GM19023 (cell line): ENCODE data around the gene TSC22D3.

Experiments
- ATAC-seq: cut with Tn5 transposase; IDR thresholded peaks from one replicate; pipeline ENCODE4 v1.9.1; 2021; ENCODE audit warnings: mild to moderate bottlenecking, moderate library complexity; ENCODE audit not compliant: unreplicated experiment

TSC22D3 gene

DNA sequence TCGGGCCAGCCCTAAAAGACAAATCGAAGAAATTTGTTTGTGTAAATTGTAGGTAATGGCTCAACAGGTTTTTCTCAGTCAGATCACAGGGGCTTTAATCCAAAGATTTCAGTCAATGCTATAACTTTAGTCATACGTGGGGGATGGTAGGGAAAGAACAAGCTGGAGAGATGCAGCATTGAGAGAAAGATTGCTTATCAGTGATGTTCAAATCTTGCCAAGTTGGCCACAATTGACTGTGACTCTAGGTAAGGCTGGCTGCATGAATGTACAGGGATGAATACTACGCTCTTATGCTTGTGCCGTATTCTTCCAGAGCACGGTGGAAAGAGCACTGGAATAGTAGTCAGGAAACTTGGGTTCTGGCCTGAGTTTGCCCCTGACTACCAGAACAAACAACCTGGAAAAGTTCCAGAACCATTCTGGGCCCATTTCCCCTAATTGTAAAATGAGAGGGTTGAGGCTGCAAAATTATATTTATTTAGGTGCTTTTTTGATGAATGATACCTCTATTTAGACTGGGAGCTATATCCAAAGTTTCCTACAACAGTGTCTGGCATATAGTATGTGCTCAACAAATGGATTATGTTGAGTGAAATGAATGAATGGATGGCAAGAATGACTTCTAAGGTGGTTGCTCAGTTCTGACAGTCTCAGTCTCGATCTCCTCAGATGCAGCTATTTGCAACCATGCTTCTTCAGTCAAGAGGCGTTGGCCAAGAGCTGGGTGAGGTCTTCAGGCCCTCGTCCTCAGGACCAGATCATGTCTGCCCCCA lies 44.4 kb downstream of the TSC22D3 start:
- no peak for ATAC-seq

DNA sequence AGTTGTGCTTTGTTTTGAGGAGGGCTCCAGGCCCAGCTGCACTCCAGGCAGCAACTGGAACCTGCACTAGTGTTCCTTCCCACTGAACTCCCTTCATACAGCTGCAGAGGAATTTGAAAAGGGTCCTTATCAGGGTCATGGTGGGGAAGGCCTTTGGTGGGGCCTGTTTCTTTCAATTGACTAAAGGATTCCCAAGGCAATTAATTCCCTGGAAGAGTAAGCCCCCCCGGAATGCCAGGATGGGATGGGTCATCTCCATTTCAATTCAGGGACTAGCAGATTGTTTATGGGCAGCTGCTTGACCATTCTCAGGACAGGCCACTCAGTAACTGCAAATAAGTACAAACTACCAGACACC lies 45.3 kb downstream of the TSC22D3 start:
- ATAC-seq = no peak

- ATAC-seq = peak; percentile 92
These were observed 45.9 kb downstream of the TSC22D3 start for GRCh38 chrX:107729558-107730297.

- no peak for ATAC-seq
These were observed 47.1 kb downstream of the TSC22D3 start for GRCh38 chrX:107728371-107729099.

DNA sequence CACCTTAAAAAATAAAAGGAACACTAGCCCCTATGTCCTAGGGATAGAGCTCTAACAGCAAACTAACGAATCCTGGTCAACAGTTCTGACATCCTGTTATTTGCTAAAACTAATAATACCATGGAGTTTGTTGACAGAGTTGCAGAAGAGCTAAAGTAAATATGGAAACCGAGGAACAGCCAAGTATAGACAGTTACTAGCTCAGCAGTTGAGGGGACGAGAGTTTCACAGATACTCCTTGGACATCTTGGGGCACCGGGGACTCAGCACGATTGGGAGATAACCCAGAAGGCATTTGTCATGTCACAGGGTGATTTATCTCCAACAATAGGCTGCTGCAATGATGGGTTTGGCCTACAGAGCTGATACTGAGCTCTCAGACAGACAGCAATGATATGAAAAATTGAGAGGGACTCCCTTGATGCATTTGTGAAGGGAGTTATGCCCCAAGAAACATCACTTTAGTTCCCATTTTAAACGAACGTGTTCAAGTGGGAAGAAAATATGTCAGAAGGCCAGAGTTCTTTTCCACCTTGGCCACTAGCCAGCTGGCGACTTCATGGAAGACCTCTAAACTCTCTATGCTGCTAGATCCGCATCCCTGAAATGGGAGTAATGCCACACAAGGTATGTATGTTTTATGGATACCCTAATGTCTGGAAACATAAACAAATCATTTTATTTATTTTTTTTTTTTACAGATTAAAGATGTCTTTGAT lies 48.6 kb downstream of the TSC22D3 start:
- no peak for ATAC-seq

GRCh38 chrX:107725761-107726555 lies 49.6 kb downstream of the TSC22D3 start:
- ATAC-seq = no peak

- ATAC-seq = no peak
These were observed 50.9 kb downstream of the TSC22D3 start for GRCh38 chrX:107724653-107725052.

DNA sequence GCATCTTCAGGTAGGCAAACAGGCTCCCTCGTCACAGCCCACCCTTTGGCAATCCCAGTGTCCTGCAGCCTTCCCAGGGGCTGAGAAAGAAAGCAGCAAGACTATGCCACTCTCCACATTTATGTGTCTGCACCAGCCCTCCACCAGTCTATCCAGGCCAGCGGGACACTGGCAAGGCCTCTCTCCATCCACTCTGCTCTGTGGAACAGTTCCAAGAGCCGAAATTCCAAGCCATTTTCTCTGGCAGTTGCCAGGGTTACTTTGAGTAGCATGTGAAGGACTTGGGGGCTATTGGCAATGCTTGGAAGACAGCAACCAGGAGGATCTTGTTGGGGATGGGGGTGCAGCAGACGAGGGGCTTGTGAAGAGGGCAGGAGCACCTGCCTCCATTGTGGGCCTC lies 52.1 kb downstream of the TSC22D3 start:
- no peak for ATAC-seq

GRCh38 chrX:107721966-107722707 lies 53.5 kb downstream of the TSC22D3 start:
- ATAC-seq = no peak

GRCh38 chrX:107721318-107721717 lies 54.3 kb downstream of the TSC22D3 start:
- peak; percentile 45 for ATAC-seq

DNA sequence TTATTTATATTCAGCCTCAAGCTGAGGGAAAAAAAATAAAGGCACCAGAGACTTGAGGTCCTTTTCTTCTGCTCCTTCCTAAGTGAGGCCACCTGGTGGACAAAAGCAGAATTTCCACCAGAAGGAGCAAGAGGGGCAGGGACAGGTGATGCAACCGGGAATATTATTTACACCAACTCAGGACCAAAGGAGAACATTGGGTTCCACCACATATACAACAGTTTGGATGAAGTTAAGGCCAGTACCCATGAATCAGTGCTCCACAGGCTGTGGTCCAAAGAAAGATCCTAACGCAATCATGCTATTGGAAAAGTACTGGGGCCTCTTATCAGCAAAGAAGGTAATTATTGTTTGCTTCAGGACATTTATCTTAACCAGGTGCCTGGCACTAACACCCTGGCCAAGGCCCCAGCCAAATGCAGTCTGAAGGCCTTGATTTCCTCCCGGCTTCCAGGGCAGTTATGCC lies 57.4 kb downstream of the TSC22D3 start:
- no peak for ATAC-seq

DNA sequence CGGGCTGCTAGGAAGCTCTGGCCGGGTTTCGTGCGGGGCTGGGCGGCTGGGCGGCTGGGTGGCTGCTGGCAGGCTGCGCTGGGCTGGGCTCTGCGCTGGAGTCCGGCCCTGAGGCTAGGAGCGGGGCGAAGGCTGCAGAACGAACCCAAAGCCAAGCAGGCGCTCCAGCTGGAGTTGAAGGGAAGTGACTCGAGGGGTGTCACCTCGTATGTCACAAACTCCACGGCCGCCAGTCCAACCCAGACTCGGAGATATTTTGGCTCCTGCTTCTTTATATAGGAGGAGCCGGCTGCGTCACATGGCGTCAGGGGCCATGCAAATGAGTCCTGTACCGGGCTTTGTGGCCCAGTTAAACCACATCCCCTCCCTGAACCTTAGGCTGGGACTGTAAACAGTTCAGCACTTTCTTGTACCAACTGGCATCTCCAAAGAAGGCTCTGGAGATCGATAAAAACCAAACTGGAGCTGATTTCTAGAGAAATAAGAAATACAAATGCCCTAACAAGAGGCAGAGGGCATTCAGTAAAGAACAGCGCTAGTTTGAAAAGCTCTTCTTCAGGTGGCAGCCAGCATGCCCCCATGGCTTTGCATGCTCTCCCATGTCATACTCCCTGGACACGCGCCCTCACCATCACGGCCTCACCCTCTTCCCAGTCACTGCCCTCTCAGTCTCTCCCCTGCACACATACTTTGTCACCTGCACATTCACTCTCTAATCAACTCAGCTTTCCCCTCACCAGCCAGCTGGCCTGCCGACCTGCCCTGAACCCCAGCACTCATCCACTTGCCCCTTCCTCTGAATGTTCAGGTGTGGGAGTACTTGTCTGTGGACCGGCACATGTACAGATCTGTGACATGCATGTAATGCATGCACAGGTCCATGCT lies 58.5 kb downstream of the TSC22D3 start:
- peak; percentile 76 for ATAC-seq

GRCh38 chrX:107716118-107716684 lies 59.4 kb downstream of the TSC22D3 start:
- peak; percentile 37 for ATAC-seq

DNA sequence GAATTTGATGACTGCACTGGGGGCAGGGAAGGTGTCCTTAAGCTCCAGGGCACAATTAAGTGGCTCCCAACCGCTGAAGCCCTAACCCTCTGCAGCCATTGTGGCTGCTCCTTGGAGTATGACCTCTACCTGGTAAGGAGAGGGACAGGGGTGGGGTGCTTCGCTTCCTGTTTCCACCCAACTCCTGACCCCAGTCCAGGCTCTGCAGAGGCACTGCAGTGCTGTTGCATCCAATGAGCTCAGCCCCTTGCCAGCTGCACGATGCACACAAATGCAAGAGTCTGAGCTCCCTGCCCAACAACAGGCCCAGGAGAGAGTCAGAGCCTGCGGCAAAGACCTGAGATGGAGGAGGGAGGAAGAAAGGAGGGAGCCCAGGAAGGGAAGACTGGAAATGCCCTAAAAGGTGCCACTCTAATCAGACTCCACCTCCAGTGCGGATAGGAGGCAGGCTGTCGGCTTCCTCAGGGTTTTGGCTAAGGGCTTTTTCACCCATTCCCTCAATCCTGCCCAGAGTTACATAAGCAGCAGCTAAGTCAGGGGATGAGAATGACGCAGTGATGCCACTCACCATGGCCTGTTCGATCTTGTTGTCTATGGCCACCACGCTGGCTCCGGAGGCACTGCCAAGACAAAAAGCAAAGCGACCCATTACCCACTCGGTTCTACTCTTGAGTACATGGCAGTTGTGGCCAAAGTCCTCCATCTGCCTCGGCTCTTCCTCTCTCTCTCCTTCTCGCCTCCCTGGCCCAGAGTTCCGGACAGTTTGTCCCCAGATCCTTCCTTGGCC lies 60.1 kb downstream of the TSC22D3 start:
- no peak for ATAC-seq

GRCh38 chrX:107714206-107714891 lies 61.2 kb downstream of the TSC22D3 start:
- ATAC-seq = no peak

- ATAC-seq = no peak
These were observed 61.9 kb downstream of the TSC22D3 start for GRCh38 chrX:107713543-107714205.
